ENCODE data around the gene GNAI1. TPM values are rescaled to one million over a fixed set of nuclear protein-coding genes. Genes with fewer than 3 reads are reported as not detected.

GNAI1 gene
- total RNA-seq, 1 donor from 2014 or later, result 8.7 TPM

DNA sequence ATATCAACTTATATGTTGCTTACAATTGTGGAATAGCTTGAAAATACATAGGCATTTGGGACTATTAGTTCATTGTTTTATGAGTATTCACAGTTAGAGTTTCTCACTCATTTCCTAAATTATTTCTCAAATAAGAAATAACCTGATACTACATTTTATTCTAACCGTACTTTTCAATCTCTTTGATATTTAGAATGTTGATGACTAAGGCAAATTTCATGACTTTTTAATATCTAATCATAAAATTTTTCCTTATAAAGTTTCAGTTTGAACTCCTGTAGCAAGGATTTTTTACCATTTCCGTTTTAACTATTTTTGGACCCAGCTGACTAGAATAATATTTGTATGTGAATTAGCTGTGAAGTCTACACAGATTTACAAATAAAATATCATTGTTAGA, 41.3 kb upstream of the GNAI1 start:
- H3K4me3 ChIP-seq, result no peak overlapping the region
- H3K27me3 ChIP-seq, result no peaks in the 10 kb centered on the region
- no peaks in the 10 kb centered on the region for H3K4me1 ChIP-seq
- H3K27ac ChIP-seq, result no peak overlapping the region
- TF ChIP-seq, protein P1, sequence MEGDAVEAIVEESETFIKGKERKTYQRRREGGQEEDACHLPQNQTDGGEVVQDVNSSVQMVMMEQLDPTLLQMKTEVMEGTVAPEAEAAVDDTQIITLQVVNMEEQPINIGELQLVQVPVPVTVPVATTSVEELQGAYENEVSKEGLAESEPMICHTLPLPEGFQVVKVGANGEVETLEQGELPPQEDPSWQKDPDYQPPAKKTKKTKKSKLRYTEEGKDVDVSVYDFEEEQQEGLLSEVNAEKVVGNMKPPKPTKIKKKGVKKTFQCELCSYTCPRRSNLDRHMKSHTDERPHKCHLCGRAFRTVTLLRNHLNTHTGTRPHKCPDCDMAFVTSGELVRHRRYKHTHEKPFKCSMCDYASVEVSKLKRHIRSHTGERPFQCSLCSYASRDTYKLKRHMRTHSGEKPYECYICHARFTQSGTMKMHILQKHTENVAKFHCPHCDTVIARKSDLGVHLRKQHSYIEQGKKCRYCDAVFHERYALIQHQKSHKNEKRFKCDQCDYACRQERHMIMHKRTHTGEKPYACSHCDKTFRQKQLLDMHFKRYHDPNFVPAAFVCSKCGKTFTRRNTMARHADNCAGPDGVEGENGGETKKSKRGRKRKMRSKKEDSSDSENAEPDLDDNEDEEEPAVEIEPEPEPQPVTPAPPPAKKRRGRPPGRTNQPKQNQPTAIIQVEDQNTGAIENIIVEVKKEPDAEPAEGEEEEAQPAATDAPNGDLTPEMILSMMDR (IDR thresholded peaks at IDR 0.05), result no peak
- no peak for DNase-seq (ENCODE audit: low spot score in 2 of 2)
- no peaks in the 10 kb centered on the region for H3K9me3 ChIP-seq
- intact Hi-C loops (cut with DNase I), result loop anchor here (10.0 kb wide), 2 partner anchors 121 to 361 kb away; no protein-coding TSS in a partner anchor
- no peaks in the 10 kb centered on the region for H3K36me3 ChIP-seq

DNA sequence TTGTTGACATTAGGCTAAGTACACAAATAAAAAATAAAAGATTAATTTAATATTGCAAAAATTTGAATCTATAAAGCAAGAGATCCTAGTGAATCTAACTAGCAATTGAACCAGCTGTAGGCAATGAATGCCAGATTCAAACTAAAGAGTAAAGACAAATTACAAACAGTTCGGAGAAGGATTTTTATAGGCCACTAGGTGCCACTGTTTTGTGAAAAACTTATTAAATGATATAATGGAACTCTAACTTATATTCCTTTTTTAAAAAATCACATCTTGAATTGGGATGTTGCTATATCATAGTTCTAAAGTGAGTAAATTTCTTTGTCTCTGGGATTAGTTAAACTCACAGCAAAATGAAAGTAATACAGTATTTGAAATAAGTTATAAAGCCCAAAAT, 39.1 kb upstream of the GNAI1 start:
- intact Hi-C loops (cut with DNase I), result loop anchor here (1.0 to 10.0 kb wide), 3 partner anchors 119 to 359 kb away; no protein-coding TSS in a partner anchor
- Histone ChIP-seq H3K4me1 (no peaks in the 10 kb centered on the region), H3K27me3 (no peaks in the 10 kb centered on the region), H3K27ac (no peak overlapping the region), H3K9me3 (no peaks in the 10 kb centered on the region), H3K36me3 (no peaks in the 10 kb centered on the region), H3K4me3 (no peak overlapping the region)
- TF ChIP-seq, protein P1 (IDR thresholded peaks at IDR 0.05), result peak in 2 of 3 experiments; percentile 34 to 52
- DNase-seq (ENCODE audit: low spot score in 2 of 2), result no peak

DNA sequence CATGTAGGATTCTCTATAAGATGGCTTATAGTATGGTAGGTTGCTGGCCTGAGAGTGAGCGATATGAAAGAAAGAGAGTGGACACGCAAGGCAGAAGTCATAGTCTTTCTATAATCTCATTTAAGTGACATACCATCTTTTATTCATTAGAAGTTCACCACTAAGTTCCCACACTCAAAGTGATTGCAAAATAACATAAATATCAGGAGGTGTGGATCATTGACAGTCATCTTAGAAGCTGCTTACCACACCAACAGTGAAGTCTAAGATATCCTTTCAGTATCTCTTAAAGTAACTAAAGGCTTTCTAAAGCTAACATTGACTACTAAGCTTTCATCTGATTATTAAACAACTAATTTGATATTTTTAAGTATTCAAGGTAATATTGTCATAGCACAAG, 36.9 kb upstream of the GNAI1 start:
- TF ChIP-seq, protein P1 (IDR thresholded peaks at IDR 0.05), result no peak
- Histone ChIP-seq H3K4me3 (no peak overlapping the region), H3K4me1 (no peaks in the 10 kb centered on the region), H3K27ac (no peak overlapping the region), H3K27me3 (no peaks in the 10 kb centered on the region), H3K36me3 (no peaks in the 10 kb centered on the region), H3K9me3 (no peaks in the 10 kb centered on the region)
- intact Hi-C loops (cut with DNase I), result loop anchor here (10.0 kb wide), 2 partner anchors 117 to 357 kb away; no protein-coding TSS in a partner anchor
- no peak for DNase-seq (ENCODE audit: low spot score in 2 of 2)

DNA sequence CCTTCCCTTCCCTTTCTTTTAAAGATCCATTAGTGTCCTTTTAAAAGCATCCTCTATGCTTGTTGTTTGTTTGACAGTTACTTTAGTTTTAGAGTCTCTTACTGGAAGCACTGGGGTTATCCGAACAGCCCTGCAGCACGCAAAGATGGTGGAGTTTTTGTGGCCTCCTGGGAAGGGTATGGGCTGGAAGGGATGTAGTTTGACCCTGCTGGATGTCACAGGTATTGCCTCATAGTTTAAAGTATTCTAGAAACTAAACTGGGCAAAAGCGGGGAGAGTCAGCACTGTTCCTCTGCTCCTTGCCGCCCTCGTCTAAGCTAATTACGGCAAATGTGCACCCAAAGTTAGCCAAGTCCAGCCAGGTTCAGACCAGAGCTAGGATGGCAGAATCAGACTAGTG, 35.8 kb upstream of the GNAI1 start:
- H3K36me3 ChIP-seq, result no peaks in the 10 kb centered on the region
- no peak overlapping the region for H3K4me3 ChIP-seq
- DNase-seq (ENCODE audit: low spot score in 2 of 2), result no peak
- H3K4me1 ChIP-seq, result no peaks in the 10 kb centered on the region
- H3K27me3 ChIP-seq, result no peaks in the 10 kb centered on the region
- no peaks in the 10 kb centered on the region for H3K9me3 ChIP-seq
- H3K27ac ChIP-seq, result no peak overlapping the region
- TF ChIP-seq, protein P1 (IDR thresholded peaks at IDR 0.05), result no peak
- intact Hi-C loops (cut with DNase I), result loop anchor here (10.0 kb wide), 2 partner anchors 116 to 356 kb away; no protein-coding TSS in a partner anchor

DNA sequence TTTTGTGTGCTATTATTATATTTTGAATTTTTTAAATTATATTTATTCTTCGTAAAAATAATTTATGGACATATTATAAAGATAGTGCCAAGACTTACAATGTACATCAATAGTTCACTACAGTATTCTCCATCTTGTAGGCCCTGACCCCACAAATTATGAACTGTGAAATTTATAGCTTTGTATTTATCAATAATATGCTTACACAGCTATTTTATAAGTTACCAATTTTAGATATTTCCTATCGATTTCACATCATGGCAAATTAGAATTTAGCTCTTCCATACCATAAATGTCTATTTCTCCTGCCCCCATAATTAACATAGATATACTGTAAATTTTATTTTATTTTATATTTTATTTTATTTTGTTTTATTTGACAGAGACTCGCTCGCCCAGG, 34.4 kb upstream of the GNAI1 start:
- Histone ChIP-seq H3K4me1 (no peaks in the 10 kb centered on the region), H3K9me3 (no peaks in the 10 kb centered on the region), H3K4me3 (no peak overlapping the region), H3K27ac (no peak overlapping the region), H3K27me3 (no peaks in the 10 kb centered on the region), H3K36me3 (no peaks in the 10 kb centered on the region)
- intact Hi-C loops (cut with DNase I), result no loop called here
- TF ChIP-seq, protein P1 (IDR thresholded peaks at IDR 0.05), result no peak
- no peak for DNase-seq (ENCODE audit: low spot score in 2 of 2)

Data from ascending aorta (tissue), 2 donors.